Skeletal muscle tissue (tissue), 4 donors: ENCODE results near the gene AAK1. TPM values are rescaled to one million over a fixed set of nuclear protein-coding genes. Genes with fewer than 3 reads are reported as not detected.

Source experiments
- H3K27ac ChIP-seq: one replicate; pipeline ENCODE4 v1.7.0; 2013; ENCODE audit warnings: mild to moderate bottlenecking, low read depth, low read length, inconsistent platforms
- H3K27me3 ChIP-seq, 3 donors: one replicate each; pipeline ENCODE4 v1.7.0; 2013; ENCODE audit warnings: low read length in 3 of 3; ENCODE audit not compliant: control insufficient read depth in 3 of 3, insufficient read depth in 3 of 3
- H3K36me3 ChIP-seq, 3 donors: one replicate each; pipeline ENCODE4 v1.7.0; 2013; ENCODE audit warnings: low read length in 3 of 3; ENCODE audit not compliant: control insufficient read depth in 3 of 3, insufficient read depth in 3 of 3
- H3K4me1 ChIP-seq, 3 donors: one replicate each; pipeline ENCODE4 v1.7.0; 2013; ENCODE audit warnings: low read length in 3 of 3, mild to moderate bottlenecking in 3 of 3; ENCODE audit not compliant: control insufficient read depth in 3 of 3, insufficient read depth in 3 of 3
- H3K4me3 ChIP-seq, 3 donors: one replicate each; pipeline ENCODE4 v1.7.0; 2013; ENCODE audit warnings: low read length in 3 of 3
- H3K9ac ChIP-seq, 3 donors: one replicate each; pipeline ENCODE4 v1.7.0; 2013; ENCODE audit warnings: low read length in 3 of 3, mild to moderate bottlenecking in 3 of 3, moderate library complexity in 2 of 3, low read depth in 1 of 3
- H3K9me3 ChIP-seq, 3 donors: one replicate each; pipeline ENCODE4 v1.7.0; 2013; ENCODE audit warnings: low read length in 3 of 3; ENCODE audit not compliant: control insufficient read depth in 3 of 3
- total RNA-seq: library from RNA; depleted of rRNA; stranded (reverse); fragments of >200 nt; gene quantifications from one replicate; pipeline ENCODE4 v1.2.3, GENCODE V29; 2014
- donor health status: Osteomylitis.

The AAK1 gene
- total RNA-seq, 1 donor from 2014 or later, result 17.7 TPM

GRCh38 chr2:69642709-69643601 lies 584 bp downstream of the AAK1 start:
- H3K27me3 ChIP-seq, result no peaks in the 10 kb centered on the region
- peaks cover 32 to 52% (median 47%) of the 10 kb centered on the region in 3 donors for H3K4me1 ChIP-seq
- peak overlapping the region; percentile 90 to 93 (median 92) for H3K9ac ChIP-seq

GRCh38 chr2:69641887-69642708 lies 1.4 kb downstream of the AAK1 start:
- peak overlapping the region; percentile 93 to 97 (median 96) for H3K4me3 ChIP-seq
- no peaks in the 10 kb centered on the region for H3K36me3 ChIP-seq
- no peaks in the 10 kb centered on the region for H3K9me3 ChIP-seq
- no peaks in the 10 kb centered on the region for H3K27me3 ChIP-seq
- peak overlapping the region; percentile 90 for H3K27ac ChIP-seq
- peak overlapping the region; percentile 90 to 93 (median 92) for H3K9ac ChIP-seq
- peaks cover 32 to 61% (median 48%) of the 10 kb centered on the region in 3 donors for H3K4me1 ChIP-seq

More at GRCh38 chr2:69642709-69643601, 584 bp downstream of the AAK1 start:
- no peaks in the 10 kb centered on the region for H3K36me3 ChIP-seq
- H3K9me3 ChIP-seq, result no peaks in the 10 kb centered on the region
- peak overlapping the region; percentile 90 for H3K27ac ChIP-seq
- H3K4me3 ChIP-seq, result peak overlapping the region; percentile 93 to 97 (median 96)

- Histone ChIP-seq H3K27me3 (no peaks in the 10 kb centered on the region), H3K27ac (peak overlapping the region; percentile 90), H3K4me3 (peak overlapping the region; percentile 93 to 97 (median 96)), H3K9ac (peak overlapping the region; percentile 90 to 93 (median 92)), H3K36me3 (no peaks in the 10 kb centered on the region), H3K4me1 (peaks cover 32 to 62% (median 48%) of the 10 kb centered on the region in 3 donors), H3K9me3 (no peaks in the 10 kb centered on the region)
Observed at GRCh38 chr2:69641471-69641870, 2.1 kb downstream of the AAK1 start.

GRCh38 chr2:69639266-69639665 lies 4.3 kb downstream of the AAK1 start:
- Histone ChIP-seq H3K9me3 (no peaks in the 10 kb centered on the region), H3K9ac (no peak overlapping the region), H3K4me3 (peak overlapping the region in 2 of 3 donors; percentile 25 to 32), H3K4me1 (peaks cover 27 to 51% (median 40%) of the 10 kb centered on the region in 3 donors), H3K27me3 (no peaks in the 10 kb centered on the region), H3K36me3 (no peaks in the 10 kb centered on the region), H3K27ac (no peak overlapping the region)

- no peaks in the 10 kb centered on the region for H3K27me3 ChIP-seq
- peaks cover 28 to 52% (median 40%) of the 10 kb centered on the region in 3 donors for H3K4me1 ChIP-seq
- H3K4me3 ChIP-seq, result no peak overlapping the region
- no peak overlapping the region for H3K9ac ChIP-seq
- no peaks in the 10 kb centered on the region for H3K36me3 ChIP-seq
- no peaks in the 10 kb centered on the region for H3K9me3 ChIP-seq
- no peak overlapping the region for H3K27ac ChIP-seq
Observed at GRCh38 chr2:69638630-69639029, 4.9 kb downstream of the AAK1 start.

GRCh38 chr2:69637923-69638322 lies 5.6 kb downstream of the AAK1 start:
- Histone ChIP-seq H3K27ac (no peak overlapping the region), H3K9ac (no peak overlapping the region), H3K36me3 (no peaks in the 10 kb centered on the region), H3K9me3 (no peaks in the 10 kb centered on the region), H3K27me3 (no peaks in the 10 kb centered on the region), H3K4me1 (peaks cover 28 to 52% (median 40%) of the 10 kb centered on the region in 3 donors), H3K4me3 (no peak overlapping the region)

- Histone ChIP-seq H3K4me1 (peaks cover 23 to 49% (median 34%) of the 10 kb centered on the region in 3 donors), H3K27me3 (no peaks in the 10 kb centered on the region), H3K27ac (no peak overlapping the region), H3K36me3 (no peaks in the 10 kb centered on the region), H3K9me3 (no peaks in the 10 kb centered on the region), H3K4me3 (no peak overlapping the region), H3K9ac (no peak overlapping the region)
Observed at GRCh38 chr2:69636395-69636794, 7.1 kb downstream of the AAK1 start.

GRCh38 chr2:69635432-69635831 lies 8.1 kb downstream of the AAK1 start:
- Histone ChIP-seq H3K9me3 (no peaks in the 10 kb centered on the region), H3K4me1 (peaks cover 14 to 49% (median 30%) of the 10 kb centered on the region in 3 donors), H3K27me3 (no peaks in the 10 kb centered on the region), H3K9ac (no peak overlapping the region), H3K36me3 (no peaks in the 10 kb centered on the region), H3K4me3 (no peak overlapping the region), H3K27ac (no peak overlapping the region)

GRCh38 chr2:69634196-69634821 lies 9.2 kb downstream of the AAK1 start:
- H3K4me3 ChIP-seq, result no peak overlapping the region
- no peak overlapping the region for H3K9ac ChIP-seq
- no peaks in the 10 kb centered on the region for H3K36me3 ChIP-seq
- no peaks in the 10 kb centered on the region for H3K27me3 ChIP-seq
- peaks cover 5 to 37% (median 21%) of the 10 kb centered on the region in 3 donors for H3K4me1 ChIP-seq
- H3K9me3 ChIP-seq, result no peaks in the 10 kb centered on the region
- H3K27ac ChIP-seq, result no peak overlapping the region
